Posterior vena cava (tissue), 2 donors: ENCODE results near the gene NCBP3. TPM values are rescaled to one million over a fixed set of nuclear protein-coding genes. Genes with fewer than 3 reads are reported as not detected.

ENCODE experiments used
- total RNA-seq, 2 donors: library from RNA; stranded (reverse); fragmentation: NEBNext Ultra II Directional; extraction: Animal tissue kit (Norgen Biotek cat#: 25700); gene quantifications; one replicate each; pipeline ENCODE4 v1.2.1, GENCODE V29; 2021
- donor health status: DM: yes; HTN: yes; CAD: no.
- donor health status: DM: yes; HTN: yes; CAD: no.

Gene NCBP3
- total RNA-seq, 2 donors from 2014 or later = 22.3 to 22.8 TPM

Other genes with a start within 250 kb of the NCBP3 start
- gene TRPV1, start 236.8 kb downstream of the NCBP3 start, total RNA-seq = 1 to 10 TPM; 3.6 to 5.9 TPM
- gene SHPK, start 210.0 kb downstream of the NCBP3 start, total RNA-seq = 10 to 100 TPM in 1 of 2 donors, 1 to 10 TPM in 1; 6.1 to 13.3 TPM
- gene CTNS, start 209.5 kb downstream of the NCBP3 start, total RNA-seq = 10 to 100 TPM in 1 of 2 donors, 1 to 10 TPM in 1; 9.2 to 11.7 TPM
- 100 to 1,000 TPM; 106 to 126 TPM for gene TAX1BP3, start 177.7 kb downstream of the NCBP3 start, total RNA-seq
- 10 to 100 TPM; 23.7 to 24.7 TPM for gene EMC6, start 177.4 kb downstream of the NCBP3 start, total RNA-seq
- 1 to 10 TPM in 1 of 2 donors, under 1 TPM in 1; 0.93 to 2.0 TPM for gene P2RX5, start 150.1 kb downstream of the NCBP3 start, total RNA-seq
- under 1 TPM in 1 of 2 donors, not detected in 1; 0.24 TPM for gene HASPIN, start 122.3 kb downstream of the NCBP3 start, total RNA-seq
- 10 to 100 TPM; 18.2 to 25.6 TPM for gene ITGAE, start 45.1 kb downstream of the NCBP3 start, total RNA-seq
- 10 to 100 TPM in 1 of 2 donors, 1 to 10 TPM in 1; 7.1 to 11.8 TPM for gene CAMKK1, start 46.8 kb upstream of the NCBP3 start, total RNA-seq
- 100 to 1,000 TPM in 1 of 2 donors, 10 to 100 TPM in 1; 71.0 to 115 TPM for gene P2RX1, start 70.2 kb upstream of the NCBP3 start, total RNA-seq
- 10 to 100 TPM; 27.5 to 27.7 TPM for gene ATP2A3, start 118.2 kb upstream of the NCBP3 start, total RNA-seq